PC-3 (cell line): ENCODE data around the gene TMEM11. TPM values are rescaled to one million over a fixed set of nuclear protein-coding genes. Genes with fewer than 3 reads are reported as not detected.

Experiments used
- ATAC-seq: fragments of 200-7000 bp; cut with Tn5 transposase; 2 replicates; pipeline ENCODE4 v1.9.1; 2020; ENCODE audit warnings: mild to moderate bottlenecking, moderate library complexity
- BruUV-seq: library from RNA; stranded (reverse); fragments of 400-500 nt; replicated peaks from 2 replicates; lab custom pipeline; 2021; lab: Mats Ljungman, UMichigan
- CTCF ChIA-PET: fragments of 300-600 bp; sonication (Branson Sonifier 250); formaldehyde crosslinking; loops from one replicate; lab custom pipeline; 2022; ENCODE audit warnings: antibody characterized with exemption; lab: Charles Lee
- POLR2A ChIA-PET: fragments of 300-600 bp; sonication (Branson Sonifier 250); formaldehyde crosslinking; loops from one replicate; lab custom pipeline; 2022; ENCODE audit warnings: antibody characterized with exemption; ENCODE audit not compliant: unreplicated experiment; lab: Charles Lee
- DNase-seq: peaks from one replicate; pipeline ENCODE4 v3.0.0-alpha.2; 2015
- H2AFZ ChIP-seq: fragments of 300-600 bp; sonication (generic); 2 replicates; pipeline ENCODE4 v1.6.0; 2016; ENCODE audit warnings: antibody characterized with exemption, low read length
- H3F3A ChIP-seq: fragments of 300-600 bp; sonication (generic); one replicate; pipeline ENCODE4 v1.6.0; 2017; ENCODE audit warnings: antibody characterized with exemption, low read length, control low read depth, mild to moderate bottlenecking; ENCODE audit not compliant: unreplicated experiment
- H3K27ac ChIP-seq: fragments of 300-600 bp; sonication (generic); 2 replicates; pipeline ENCODE4 v1.5.1; 2016; ENCODE audit warnings: mild to moderate bottlenecking, low read length
- H3K27me3 ChIP-seq: fragments of 300-600 bp; sonication (generic); 2 replicates; pipeline ENCODE4 v1.6.1; 2016; ENCODE audit warnings: low read length, mixed read lengths
- H3K36me3 ChIP-seq: fragments of 300-600 bp; sonication (generic); 2 replicates; pipeline ENCODE4 v1.6.1; 2016; ENCODE audit warnings: low read depth, mixed run types, low read length, mixed read lengths
- H3K4me1 ChIP-seq: fragments of 300-600 bp; sonication (generic); 2 replicates; pipeline ENCODE4 v1.5.1; 2016; ENCODE audit warnings: low read length; ENCODE audit not compliant: insufficient read depth
- H3K4me2 ChIP-seq: fragments of 300-600 bp; sonication (generic); 2 replicates; pipeline ENCODE4 v1.6.0; 2016; ENCODE audit warnings: low read length
- H3K4me3 ChIP-seq: fragments of 300-600 bp; sonication (generic); 2 replicates; pipeline ENCODE4 v1.5.1; 2016; ENCODE audit warnings: mild to moderate bottlenecking, low read length, mixed read lengths
- H3K79me2 ChIP-seq: fragments of 300-600 bp; sonication (generic); 2 replicates; pipeline ENCODE4 v1.6.1; 2017; ENCODE audit warnings: low read length, mixed read lengths
- H3K9ac ChIP-seq: fragments of 300-600 bp; sonication (generic); 2 replicates; pipeline ENCODE4 v1.6.0; 2016; ENCODE audit warnings: mild to moderate bottlenecking, low read length
- H3K9me2 ChIP-seq: fragments of 300-600 bp; sonication (generic); replicated peaks from 2 replicates; pipeline ENCODE4 v1.6.1; 2016; ENCODE audit warnings: mixed run types, low read length, mixed read lengths
- H3K9me3 ChIP-seq: fragments of 300-600 bp; sonication (generic); 2 replicates; pipeline ENCODE4 v1.6.1; 2016; ENCODE audit warnings: low read length, mixed read lengths
- H4K20me1 ChIP-seq: fragments of 300-600 bp; sonication (generic); 2 replicates; pipeline ENCODE4 v1.6.1; 2016; ENCODE audit warnings: low read length, mixed read lengths
- CTCF ChIP-seq: fragments of 300-600 bp; sonication (generic); conservative IDR thresholded peaks from 2 replicates; pipeline ENCODE4 v1.5.1; 2017; ENCODE audit warnings: antibody characterized with exemption, low read depth, mild to moderate bottlenecking, low read length
- EZH2 ChIP-seq: fragments of 300-600 bp; sonication (generic); IDR thresholded peaks from one replicate; pipeline ENCODE4 v1.6.1; 2017; ENCODE audit warnings: antibody characterized with exemption, mild to moderate bottlenecking, low read length; ENCODE audit not compliant: unreplicated experiment
- EZH2phosphoT487 ChIP-seq: fragments of 300-600 bp; sonication (generic); IDR thresholded peaks from 2 replicates; pipeline ENCODE4 v1.6.1; 2018; ENCODE audit warnings: mild to moderate bottlenecking, antibody characterized with exemption, low read length, borderline replicate concordance
- intact Hi-C: fragments of 100-400 bp; cut with micrococcal nuclease; formaldehyde crosslinking; loops from 2 replicates; pipeline ENCODE4 v1.9.0; 2023
- total RNA-seq: library from RNA; depleted of rRNA; stranded (reverse); fragments of >200 nt; gene quantifications from 2 replicates; pipeline ENCODE4 v1.2.3, GENCODE V29; 2014

Gene TMEM11
- total RNA-seq, 1 experiment from 2014 or later: 70.8 TPM

GRCh38 chr17:21211825-21212479 is 2.0 kb downstream of the TMEM11 start:
- peak; percentile 83 for DNase-seq
- peaks cover 42% of the 10 kb centered on the region for H3K4me1 ChIP-seq
- H2AFZ ChIP-seq: no peak overlapping the region
- no peak for ATAC-seq
- H3K4me2 ChIP-seq: peak overlapping the region; percentile 97
- peak overlapping the region; percentile 100 for H3K9ac ChIP-seq
- intact Hi-C loops: loop anchor here (5.0 kb wide), 1 partner anchor 40 kb away; the partner anchor contains the start of gene NATD1
- H3K9me3 ChIP-seq: no peaks in the 10 kb centered on the region
- H3K27ac ChIP-seq: peak overlapping the region; percentile 57
- TF ChIP-seq EZH2phosphoT487 (no peak), EZH2 (no peak), CTCF (no peak)
- no TSS peak for BruUV-seq
- ChIA-PET POLR2A (no interaction called here), CTCF (no interaction called here)
- no peaks in the 10 kb centered on the region for H3K9me2 ChIP-seq
- peaks cover 24% of the 10 kb centered on the region for H3K36me3 ChIP-seq
- peak overlapping the region; percentile 98 for H3K4me3 ChIP-seq
- H4K20me1 ChIP-seq: peaks cover 47% of the 10 kb centered on the region
- H3K79me2 ChIP-seq: peaks cover 96% of the 10 kb centered on the region
- H3K27me3 ChIP-seq: no peaks in the 10 kb centered on the region
- H3F3A ChIP-seq: no peaks in the 10 kb centered on the region

GRCh38 chr17:21210411-21211076 is 3.4 kb downstream of the TMEM11 start:
- Histone ChIP-seq H3K9me3 (no peaks in the 10 kb centered on the region), H3K79me2 (peaks cover 96% of the 10 kb centered on the region), H3K4me1 (peaks cover 28% of the 10 kb centered on the region), H3K36me3 (peaks cover 28% of the 10 kb centered on the region), H3F3A (no peaks in the 10 kb centered on the region), H3K27ac (no peak overlapping the region), H3K4me2 (no peak overlapping the region), H3K9me2 (no peaks in the 10 kb centered on the region), H3K4me3 (no peak overlapping the region), H2AFZ (no peak overlapping the region), H3K9ac (no peak overlapping the region), H3K27me3 (no peaks in the 10 kb centered on the region), H4K20me1 (peaks cover 61% of the 10 kb centered on the region)
- ChIA-PET POLR2A (no interaction called here), CTCF (no interaction called here)
- DNase-seq (no peak), ATAC-seq (no peak)
- intact Hi-C loops: loop anchor here (5.0 kb wide), 1 partner anchor 42 kb away; the partner anchor contains the start of gene NATD1
- no TSS peak for BruUV-seq
- no peak for TF ChIP-seq CTCF
- no peak for TF ChIP-seq EZH2
- TF ChIP-seq EZH2phosphoT487: no peak
